ENCODE data around the gene PRKN. TPM values are rescaled to one million over a fixed set of nuclear protein-coding genes. Genes with fewer than 3 reads are reported as not detected.

Gene PRKN
- total RNA-seq, 2 experiments from 2014 or later, result not detected

- peaks cover 5% of the 10 kb centered on the region for H3K9me3 Mint-ChIP-seq (ENCODE audit: low read depth)
- no peak for DNase-seq
- H3K27me3 Mint-ChIP-seq, result no peaks in the 10 kb centered on the region
- no peak overlapping the region for H3K27ac Mint-ChIP-seq
- ATAC-seq, result no peak
- CTCF ChIA-PET, result no interaction called here
- H3K4me1 Mint-ChIP-seq, result no peaks in the 10 kb centered on the region
- H3K36me3 Mint-ChIP-seq, result no peaks in the 10 kb centered on the region
- no peak overlapping the region for H3K4me3 Mint-ChIP-seq
Observed at GRCh38 chr6:162076816-162077215, 650.8 kb downstream of the PRKN start.

- CTCF ChIA-PET, result no interaction called here
- DNase-seq (no peak), ATAC-seq (no peak)
- Mint-ChIP-seq H3K9me3 (ENCODE audit: low read depth) (peaks cover 10% of the 10 kb centered on the region), H3K27me3 (no peaks in the 10 kb centered on the region), H3K36me3 (no peaks in the 10 kb centered on the region), H3K4me3 (no peak overlapping the region), H3K27ac (no peak overlapping the region), H3K4me1 (no peaks in the 10 kb centered on the region)
Observed at GRCh38 chr6:162074641-162075275, 652.8 kb downstream of the PRKN start.

GRCh38 chr6:162070639-162071038 lies 656.9 kb downstream of the PRKN start:
- Mint-ChIP-seq H3K9me3 (ENCODE audit: low read depth) (peaks cover 11% of the 10 kb centered on the region), H3K4me3 (no peak overlapping the region), H3K27me3 (no peaks in the 10 kb centered on the region), H3K36me3 (no peaks in the 10 kb centered on the region), H3K27ac (no peak overlapping the region), H3K4me1 (no peaks in the 10 kb centered on the region)
- no peak for ATAC-seq
- CTCF ChIA-PET, result no interaction called here
- no peak for DNase-seq

- CTCF ChIA-PET, result no interaction called here
- no peaks in the 10 kb centered on the region for H3K4me1 Mint-ChIP-seq
- ATAC-seq, result no peak
- H3K27ac Mint-ChIP-seq, result no peak overlapping the region
- no peak for DNase-seq
- H3K27me3 Mint-ChIP-seq, result no peaks in the 10 kb centered on the region
- no peaks in the 10 kb centered on the region for H3K36me3 Mint-ChIP-seq
- H3K4me3 Mint-ChIP-seq, result no peak overlapping the region
- peaks cover 11% of the 10 kb centered on the region for H3K9me3 Mint-ChIP-seq (ENCODE audit: low read depth)
Observed at GRCh38 chr6:162069995-162070394, 657.6 kb downstream of the PRKN start.

GRCh38 chr6:162068340-162068739 lies 659.2 kb downstream of the PRKN start:
- Mint-ChIP-seq H3K4me3 (no peak overlapping the region), H3K36me3 (no peaks in the 10 kb centered on the region), H3K9me3 (ENCODE audit: low read depth) (peaks cover 11% of the 10 kb centered on the region), H3K27me3 (no peaks in the 10 kb centered on the region), H3K27ac (no peak overlapping the region), H3K4me1 (no peaks in the 10 kb centered on the region)
- CTCF ChIA-PET, result no interaction called here
- ATAC-seq (no peak), DNase-seq (no peak)

- Mint-ChIP-seq H3K36me3 (no peaks in the 10 kb centered on the region), H3K4me1 (no peaks in the 10 kb centered on the region), H3K4me3 (no peak overlapping the region), H3K27ac (no peak overlapping the region), H3K9me3 (ENCODE audit: low read depth) (peaks cover 2% of the 10 kb centered on the region), H3K27me3 (no peaks in the 10 kb centered on the region)
- CTCF ChIA-PET, result no interaction called here
- DNase-seq, result no peak
- ATAC-seq, result no peak
Observed at GRCh38 chr6:162063666-162064065, 663.9 kb downstream of the PRKN start.

- Mint-ChIP-seq H3K27me3 (no peaks in the 10 kb centered on the region), H3K4me1 (no peaks in the 10 kb centered on the region), H3K27ac (no peak overlapping the region), H3K36me3 (no peaks in the 10 kb centered on the region), H3K4me3 (no peak overlapping the region), H3K9me3 (ENCODE audit: low read depth) (peaks cover 5% of the 10 kb centered on the region)
- CTCF ChIA-PET, result no interaction called here
- DNase-seq (no peak), ATAC-seq (no peak)
Observed at GRCh38 chr6:162058281-162058875, 669.2 kb downstream of the PRKN start.

GRCh38 chr6:162056745-162057144 lies 670.8 kb downstream of the PRKN start:
- ATAC-seq (no peak), DNase-seq (no peak)
- CTCF ChIA-PET, result no interaction called here
- Mint-ChIP-seq H3K9me3 (ENCODE audit: low read depth) (peaks cover 3% of the 10 kb centered on the region), H3K27me3 (no peaks in the 10 kb centered on the region), H3K27ac (no peak overlapping the region), H3K4me3 (no peak overlapping the region), H3K36me3 (no peaks in the 10 kb centered on the region), H3K4me1 (no peaks in the 10 kb centered on the region)

GRCh38 chr6:162056061-162056460 lies 671.5 kb downstream of the PRKN start:
- Mint-ChIP-seq H3K36me3 (no peaks in the 10 kb centered on the region), H3K27me3 (no peaks in the 10 kb centered on the region), H3K4me1 (no peaks in the 10 kb centered on the region), H3K27ac (no peak overlapping the region), H3K9me3 (ENCODE audit: low read depth) (peaks cover 3% of the 10 kb centered on the region), H3K4me3 (no peak overlapping the region)
- DNase-seq (no peak), ATAC-seq (no peak)
- CTCF ChIA-PET, result no interaction called here

- Mint-ChIP-seq H3K4me1 (no peaks in the 10 kb centered on the region), H3K36me3 (no peaks in the 10 kb centered on the region), H3K27ac (no peak overlapping the region), H3K9me3 (ENCODE audit: low read depth) (peaks cover 4% of the 10 kb centered on the region), H3K27me3 (no peaks in the 10 kb centered on the region), H3K4me3 (no peak overlapping the region)
- CTCF ChIA-PET, result no interaction called here
- ATAC-seq (no peak), DNase-seq (no peak)
Observed at GRCh38 chr6:162055365-162055764, 672.2 kb downstream of the PRKN start.

GRCh38 chr6:162053084-162053483 lies 674.5 kb downstream of the PRKN start:
- H3K9me3 Mint-ChIP-seq (ENCODE audit: low read depth), result peaks cover 5% of the 10 kb centered on the region

GRCh38 chr6:162050579-162050978 lies 677.0 kb downstream of the PRKN start:
- no peak overlapping the region for H3K4me3 Mint-ChIP-seq
- CTCF ChIA-PET, result no interaction called here
- DNase-seq (no peak), ATAC-seq (no peak)
- H3K27me3 Mint-ChIP-seq, result no peaks in the 10 kb centered on the region
- H3K9me3 Mint-ChIP-seq (ENCODE audit: low read depth), result peaks cover 2% of the 10 kb centered on the region
- no peak overlapping the region for H3K27ac Mint-ChIP-seq
- no peaks in the 10 kb centered on the region for H3K36me3 Mint-ChIP-seq
- H3K4me1 Mint-ChIP-seq, result no peaks in the 10 kb centered on the region

More at GRCh38 chr6:162053084-162053483, 674.5 kb downstream of the PRKN start:
- H3K27ac Mint-ChIP-seq, result no peak overlapping the region
- CTCF ChIA-PET, result no interaction called here
- no peaks in the 10 kb centered on the region for H3K36me3 Mint-ChIP-seq
- DNase-seq (no peak), ATAC-seq (no peak)
- H3K4me3 Mint-ChIP-seq, result no peak overlapping the region
- no peaks in the 10 kb centered on the region for H3K27me3 Mint-ChIP-seq
- H3K4me1 Mint-ChIP-seq, result no peaks in the 10 kb centered on the region

GRCh38 chr6:162046324-162046723 lies 681.2 kb downstream of the PRKN start:
- DNase-seq (no peak), ATAC-seq (no peak)
- Mint-ChIP-seq H3K27ac (no peak overlapping the region), H3K9me3 (ENCODE audit: low read depth) (peaks cover 4% of the 10 kb centered on the region), H3K36me3 (no peaks in the 10 kb centered on the region), H3K4me3 (no peak overlapping the region), H3K4me1 (no peaks in the 10 kb centered on the region), H3K27me3 (no peaks in the 10 kb centered on the region)
- CTCF ChIA-PET, result no interaction called here

GRCh38 chr6:162032620-162033019 lies 694.9 kb downstream of the PRKN start:
- Mint-ChIP-seq H3K27me3 (no peaks in the 10 kb centered on the region), H3K36me3 (no peaks in the 10 kb centered on the region), H3K27ac (no peak overlapping the region), H3K4me3 (no peak overlapping the region), H3K4me1 (peaks cover 14% of the 10 kb centered on the region), H3K9me3 (ENCODE audit: low read depth) (no peaks in the 10 kb centered on the region)
- ATAC-seq, result no peak
- CTCF ChIA-PET, result no interaction called here
- DNase-seq, result no peak
